ENCODE results near the gene ACTRT2. TPM values are rescaled to one million over a fixed set of nuclear protein-coding genes. Genes with fewer than 3 reads are reported as not detected.

Gene ACTRT2
- total and polyA plus RNA-seq, 2 of the 8 experiments (the other 6 are each of a cell fraction or from before 2014, with no cell fraction given): not detected

- TF ChIP-seq KDM1A (IDR thresholded peaks at IDR 0.05; ENCODE audit: borderline replicate concordance, low read length) (no peak), MAFK (IDR thresholded peaks at IDR 0.05; ENCODE audit: low read depth, low read length) (no peak), NRF1 (IDR thresholded peaks at IDR 0.05; ENCODE audit: low read depth, low read length) (no peak), SAP30 (IDR thresholded peaks at IDR 0.05; ENCODE audit: insufficient read depth, insufficient replicate concordance, low read length) (no peak), ASH2L (IDR thresholded peaks at IDR 0.05; ENCODE audit: low read length) (no peak), SIRT6 (IDR thresholded peaks at IDR 0.05; ENCODE audit: low read length) (no peak), SUZ12 (IDR thresholded peaks at IDR 0.05; ENCODE audit: low read length) (no peak), CBX8 (IDR thresholded peaks at IDR 0.05; ENCODE audit: borderline replicate concordance, low read depth, low read length) (no peak), RFX5 (IDR thresholded peaks at IDR 0.05; ENCODE audit: borderline replicate concordance, low read depth, low read length) (no peak), SIN3A (conservative IDR thresholded peaks at IDR 0.05 in 1 of 2, IDR thresholded peaks at IDR 0.05 in 1 of 2; ENCODE audit: low read depth in 1 of 2, low read length in 2 of 2) (no peak), SP4 (IDR thresholded peaks at IDR 0.05; ENCODE audit: low read length) (no peak), GABPA (IDR thresholded peaks at IDR 0.05; ENCODE audit: borderline replicate concordance, insufficient read depth, low read length) (no peak), SRF (IDR thresholded peaks at IDR 0.05; ENCODE audit: low read depth, low read length) (no peak), ZNF274 (IDR thresholded peaks at IDR 0.05; ENCODE audit: borderline replicate concordance, extremely low read depth, low read length) (no peak)
- no peak overlapping the region for H3K4me3 ChIP-seq (ENCODE audit: extremely low read depth in 1 of 4, insufficient read depth in 2 of 4, low read depth in 3 of 4, low read length in 4 of 4)
- no peak overlapping the region for H4K91ac ChIP-seq (replicated peaks; ENCODE audit: insufficient read length, low read length)
- H2AK5ac ChIP-seq (ENCODE audit: low read depth, low read length): no peak overlapping the region
- H3K18ac ChIP-seq (ENCODE audit: extremely low read depth, low read length): no peak overlapping the region
- no peak overlapping the region for H2BK20ac ChIP-seq (ENCODE audit: low read length)
- 89% methylated on average over 3 of the region's 5 CpGs; no CpG with 5 or more reads in 1 of the 2 experiments for whole genome bisulfite sequencing, 2 experiments (ENCODE audit: extremely low coverage in 1 of 2, insufficient coverage in 1 of 2, insufficient read length in 1 of 2, insufficient replicate concordance in 2 of 2, low coverage in 1 of 2, low lambda C conversion rate in 2 of 2, missing lambda C conversion rate in 1 of 2)
- H3K27ac ChIP-seq (ENCODE audit: low read depth, low read length): no peak overlapping the region
- H2BK15ac ChIP-seq (ENCODE audit: low read length): no peak overlapping the region
- H3K9me3 ChIP-seq (ENCODE audit: insufficient read depth in 2 of 2, low read depth in 1 of 2, low read length in 1 of 2): peaks cover 41 to 56% of the 10 kb centered on the region in 2 experiments; a peak in 3 of 4 replicates
- no peaks in the 10 kb centered on the region; a peak in 1 of 7 replicates for H3K27me3 ChIP-seq (replicated peaks in 1 of 4; ENCODE audit: control insufficient read depth in 3 of 4, extremely low read depth in 1 of 4, insufficient read depth in 3 of 4, low read length in 3 of 4)
- no peak overlapping the region for H3K14ac ChIP-seq (ENCODE audit: insufficient read length)
- H3K79me1 ChIP-seq (ENCODE audit: low read depth, low read length): no peaks in the 10 kb centered on the region
- H3K4me1 ChIP-seq (replicated peaks in 1 of 4; ENCODE audit: control insufficient read depth in 3 of 4, insufficient read depth in 4 of 4, low read length in 3 of 4): no peaks in the 10 kb centered on the region
- DNase-seq (ENCODE audit: low read depth in 1 of 2, low spot score in 2 of 2) (no peak), FAIRE-seq (no peak)
- no peak overlapping the region for H3K9ac ChIP-seq (replicated peaks in 1 of 4; ENCODE audit: extremely low read depth in 1 of 4, low read depth in 3 of 4, low read length in 3 of 4)
- H4K8ac ChIP-seq (ENCODE audit: extremely low read depth, insufficient read depth, low read length): no peak overlapping the region
- no peak overlapping the region for H2BK12ac ChIP-seq (ENCODE audit: low read depth, low read length)
- H2BK5ac ChIP-seq (ENCODE audit: low read depth, low read length): no peak overlapping the region
- H3K79me2 ChIP-seq (ENCODE audit: control insufficient read depth in 1 of 2, insufficient read depth in 2 of 2, low read length in 2 of 2): no peaks in the 10 kb centered on the region
- H4K5ac ChIP-seq (ENCODE audit: insufficient read length, low read depth, low read length): no peak overlapping the region
- peaks cover 0 to 6% of the 10 kb centered on the region in 2 experiments for H4K20me1 ChIP-seq (replicated peaks in 1 of 2; ENCODE audit: control insufficient read depth in 1 of 2, insufficient read depth in 2 of 2, low read length in 2 of 2)
- no peak overlapping the region for H3K4me2 ChIP-seq (ENCODE audit: insufficient read depth in 1 of 2, low read depth in 2 of 2, low read length in 2 of 2)
- H3K4ac ChIP-seq (replicated peaks; ENCODE audit: insufficient read length, low read depth, low read length): no peak overlapping the region
- CTCF ChIA-PET (ENCODE audit: partially characterized antibody): no interaction called here
- peaks cover 14% of the 10 kb centered on the region; the same call in 1 of the 2 replicates for H3K23me2 ChIP-seq (ENCODE audit: low read depth, low read length)
- H3K56ac ChIP-seq (replicated peaks; ENCODE audit: insufficient read length, low read depth, low read length): no peak overlapping the region
- H2BK120ac ChIP-seq (replicated peaks; ENCODE audit: low read depth, low read length): no peak overlapping the region
- POLR2A ChIA-PET (ENCODE audit: partially characterized antibody): no interaction called here
- H3K36me3 ChIP-seq (ENCODE audit: control insufficient read depth in 2 of 4, insufficient read depth in 4 of 4, low read length in 3 of 4): no peaks in the 10 kb centered on the region
- H2AFZ ChIP-seq (ENCODE audit: low read length): no peak overlapping the region
- H3K23ac ChIP-seq (ENCODE audit: insufficient read length): no peak overlapping the region
These were observed 31.2 kb downstream of the ACTRT2 start for GRCh38 chr1:3052501-3052900.

Measured in H1 (cell line).